ENCODE results near the gene ARID1B. TPM values are rescaled to one million over a fixed set of nuclear protein-coding genes. Genes with fewer than 3 reads are reported as not detected.

Gene ARID1B
- total and polyA plus RNA-seq, 4 donors, result 7.0 to 49.0 (median 24.2) TPM

GRCh38 chr6:156775717-156776116, 1.5 kb upstream of the ARID1B start:
- no peak overlapping the region for H3K27ac ChIP-seq (ENCODE audit: low read depth in 1 of 2, low read length in 2 of 2)
- no peaks in the 10 kb centered on the region for H3K36me3 ChIP-seq (ENCODE audit: control insufficient read depth in 4 of 4, insufficient read depth in 3 of 4, low read depth in 1 of 4, low read length in 3 of 4)

GRCh38 chr6:156776470-156776839, 723 bp upstream of the ARID1B start:
- no peaks in the 10 kb centered on the region for H3K9me3 ChIP-seq (ENCODE audit: control insufficient read depth in 4 of 4, low read length in 3 of 4)

More at GRCh38 chr6:156775717-156776116, 1.5 kb upstream of the ARID1B start:
- Histone ChIP-seq H3K4me3 (ENCODE audit: low read depth in 1 of 3, low read length in 3 of 3) (no peak overlapping the region), H3K9ac (ENCODE audit: low read depth in 1 of 2, low read length in 2 of 2) (no peak overlapping the region), H3K27me3 (ENCODE audit: control insufficient read depth in 4 of 4, insufficient read depth in 4 of 4, low read length in 3 of 4) (no peaks in the 10 kb centered on the region), H3K9me3 (ENCODE audit: control insufficient read depth in 4 of 4, low read length in 3 of 4) (no peaks in the 10 kb centered on the region), H3K4me1 (ENCODE audit: control insufficient read depth in 4 of 4, insufficient read depth in 4 of 4, low read length in 3 of 4) (peaks cover 1 to 19% (median 9%) of the 10 kb centered on the region in 4 donors)
- WGBS, result 43% methylated on average over 5 of the region's 5 CpGs
- DNase-seq (ENCODE audit: low spot score), result no peak
- TF ChIP-seq CTCF (IDR thresholded peaks at IDR 0.05; ENCODE audit: low read depth, low read length, missing input control), result no peak
- TF ChIP-seq RXRA (IDR thresholded peaks at IDR 0.05), result no peak
- TF ChIP-seq JUND (IDR thresholded peaks at IDR 0.05), result no peak

More at GRCh38 chr6:156776470-156776839, 723 bp upstream of the ARID1B start:
- DNase-seq (ENCODE audit: low spot score), result no peak
- no peaks in the 10 kb centered on the region for H3K27me3 ChIP-seq (ENCODE audit: control insufficient read depth in 4 of 4, insufficient read depth in 4 of 4, low read length in 3 of 4)
- peak overlapping the region; percentile 98 for H3K27ac ChIP-seq (ENCODE audit: low read depth in 1 of 2, low read length in 2 of 2)
- H3K4me3 ChIP-seq (ENCODE audit: low read depth in 1 of 3, low read length in 3 of 3), result peak overlapping the region; percentile 65 to 99 (median 88)
- WGBS, result 7% methylated on average over 8 of the region's 8 CpGs
- H3K36me3 ChIP-seq (ENCODE audit: control insufficient read depth in 4 of 4, insufficient read depth in 3 of 4, low read depth in 1 of 4, low read length in 3 of 4), result no peaks in the 10 kb centered on the region
- H3K4me1 ChIP-seq (ENCODE audit: control insufficient read depth in 4 of 4, insufficient read depth in 4 of 4, low read length in 3 of 4), result peaks cover 1 to 27% (median 15%) of the 10 kb centered on the region in 4 donors
- peak overlapping the region; percentile 77 to 82 for H3K9ac ChIP-seq (ENCODE audit: low read depth in 1 of 2, low read length in 2 of 2)
- no peak for TF ChIP-seq EGR1 (IDR thresholded peaks at IDR 0.05; ENCODE audit: low read depth in 2 of 2)
- no peak for TF ChIP-seq YY1 (IDR thresholded peaks at IDR 0.05)
- TF ChIP-seq RAD21 (IDR thresholded peaks at IDR 0.05), result peak; percentile 25 to 40
- TF ChIP-seq FOXA2 (IDR thresholded peaks at IDR 0.05), result peak; percentile 10
- TF ChIP-seq REST (IDR thresholded peaks at IDR 0.05), result no peak

Data from liver (tissue), 9 donors.